Mucosa of stomach (tissue), 1 donor: ENCODE data around the gene FAM234A.
A peak's percentile ranks its signal among the peaks of the same experiment; 100 is the strongest.

Source experiments
- H3K27me3 ChIP-seq: one replicate; pipeline ENCODE4 v1.7.0; 2013; ENCODE audit warnings: mild to moderate bottlenecking, low read length; ENCODE audit not compliant: control insufficient read depth, insufficient read depth
- H3K36me3 ChIP-seq: one replicate; pipeline ENCODE4 v1.7.0; 2013; ENCODE audit warnings: low read length; ENCODE audit not compliant: control insufficient read depth, insufficient read depth
- H3K4me1 ChIP-seq: one replicate; pipeline ENCODE4 v1.7.0; 2013; ENCODE audit warnings: mild to moderate bottlenecking, low read length; ENCODE audit not compliant: control insufficient read depth, insufficient read depth
- H3K4me3 ChIP-seq: one replicate; pipeline ENCODE4 v1.7.0; 2013; ENCODE audit warnings: low read length
- H3K9ac ChIP-seq: one replicate; pipeline ENCODE4 v1.7.0; 2013; ENCODE audit warnings: mild to moderate bottlenecking, low read length, moderate library complexity
- H3K9me3 ChIP-seq: one replicate; pipeline ENCODE4 v1.7.0; 2013; ENCODE audit warnings: mild to moderate bottlenecking, low read length, moderate library complexity; ENCODE audit not compliant: control insufficient read depth
- donor health status: Pancreatic carcinoma.

Gene FAM234A, protein sequence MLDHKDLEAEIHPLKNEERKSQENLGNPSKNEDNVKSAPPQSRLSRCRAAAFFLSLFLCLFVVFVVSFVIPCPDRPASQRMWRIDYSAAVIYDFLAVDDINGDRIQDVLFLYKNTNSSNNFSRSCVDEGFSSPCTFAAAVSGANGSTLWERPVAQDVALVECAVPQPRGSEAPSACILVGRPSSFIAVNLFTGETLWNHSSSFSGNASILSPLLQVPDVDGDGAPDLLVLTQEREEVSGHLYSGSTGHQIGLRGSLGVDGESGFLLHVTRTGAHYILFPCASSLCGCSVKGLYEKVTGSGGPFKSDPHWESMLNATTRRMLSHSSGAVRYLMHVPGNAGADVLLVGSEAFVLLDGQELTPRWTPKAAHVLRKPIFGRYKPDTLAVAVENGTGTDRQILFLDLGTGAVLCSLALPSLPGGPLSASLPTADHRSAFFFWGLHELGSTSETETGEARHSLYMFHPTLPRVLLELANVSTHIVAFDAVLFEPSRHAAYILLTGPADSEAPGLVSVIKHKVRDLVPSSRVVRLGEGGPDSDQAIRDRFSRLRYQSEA

DNA sequence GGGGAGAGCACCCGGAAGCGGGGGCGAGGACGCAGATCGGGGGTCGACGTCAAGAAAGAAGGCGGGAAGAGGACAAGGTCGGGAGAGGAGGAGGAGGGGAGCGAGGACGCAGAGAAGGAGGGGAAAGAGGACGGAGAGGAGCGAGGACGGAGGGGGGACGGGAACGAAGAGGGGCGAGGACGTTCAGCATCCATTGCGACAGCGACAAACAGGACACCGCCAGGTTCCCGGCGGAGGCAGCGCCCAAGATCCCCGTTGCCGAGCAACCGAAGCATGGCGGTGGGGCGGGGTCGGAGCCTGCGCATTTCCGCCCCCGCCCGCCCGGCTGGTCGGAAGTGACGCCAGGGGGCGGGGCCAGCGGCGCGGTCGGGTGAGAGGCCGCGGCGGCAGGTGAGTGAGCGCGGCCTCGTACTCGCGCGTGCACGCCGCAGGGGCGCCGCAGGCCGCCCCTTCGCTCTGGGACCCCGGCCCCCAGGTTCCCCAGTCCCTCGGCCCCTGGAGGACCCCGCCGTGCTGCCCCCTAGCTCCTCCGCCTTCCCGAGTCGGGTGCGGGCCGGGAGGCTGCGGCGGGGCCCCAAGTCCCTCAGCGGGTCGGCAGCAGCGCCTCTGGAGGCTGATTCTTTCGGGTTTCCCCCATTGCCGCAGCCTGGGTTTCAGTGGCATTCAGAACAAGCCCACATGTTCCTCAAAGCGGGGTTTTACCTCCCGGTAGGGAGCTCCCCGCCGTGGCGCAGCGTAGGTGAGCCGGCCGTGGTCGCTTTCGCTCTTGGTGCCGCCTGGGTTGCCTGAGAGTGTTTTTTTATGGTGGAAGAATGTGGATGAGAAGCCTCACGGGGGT, at the start of gene FAM234A:
TSS of gene FAM234A (plus strand) at position 354 of the 838 bp plus-strand sequence. CDS start 19,593 bp downstream, outside the sequence.
- Histone ChIP-seq H3K9me3 (no peaks in the 10 kb centered on the region), H3K9ac (peak within 1 kb of the TSS; percentile 88), H3K4me3 (peak within 1 kb of the TSS; percentile 80), H3K4me1 (peaks cover 5% of the 10 kb centered on the region), H3K36me3 (no peaks in the 10 kb centered on the region), H3K27me3 (no peaks in the 10 kb centered on the region)

DNA sequence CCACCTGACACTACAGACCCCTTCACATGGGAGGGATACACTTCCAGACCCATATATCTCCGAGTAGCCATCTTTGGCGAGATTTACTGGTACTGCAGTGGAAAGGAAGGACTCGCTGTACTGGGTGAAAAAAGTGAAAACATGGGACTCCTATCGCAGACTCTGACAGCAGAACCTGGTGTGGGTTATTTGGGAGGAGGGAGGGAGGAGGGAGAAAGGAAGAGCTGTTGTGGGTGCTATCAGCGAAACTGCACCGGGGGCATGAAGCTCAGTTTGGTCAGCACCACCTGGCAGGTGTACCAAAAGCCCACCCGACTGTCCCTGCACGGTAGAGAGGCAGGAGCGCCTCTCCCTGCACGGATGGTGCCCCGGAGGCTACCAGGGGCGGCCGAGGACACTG, 49.4 kb upstream of the FAM234A start:
- Histone ChIP-seq H3K9ac (no peak overlapping the region), H3K36me3 (no peaks in the 10 kb centered on the region), H3K4me1 (peaks cover 14% of the 10 kb centered on the region), H3K27me3 (peaks cover 14% of the 10 kb centered on the region), H3K9me3 (no peaks in the 10 kb centered on the region), H3K4me3 (no peak overlapping the region)

DNA sequence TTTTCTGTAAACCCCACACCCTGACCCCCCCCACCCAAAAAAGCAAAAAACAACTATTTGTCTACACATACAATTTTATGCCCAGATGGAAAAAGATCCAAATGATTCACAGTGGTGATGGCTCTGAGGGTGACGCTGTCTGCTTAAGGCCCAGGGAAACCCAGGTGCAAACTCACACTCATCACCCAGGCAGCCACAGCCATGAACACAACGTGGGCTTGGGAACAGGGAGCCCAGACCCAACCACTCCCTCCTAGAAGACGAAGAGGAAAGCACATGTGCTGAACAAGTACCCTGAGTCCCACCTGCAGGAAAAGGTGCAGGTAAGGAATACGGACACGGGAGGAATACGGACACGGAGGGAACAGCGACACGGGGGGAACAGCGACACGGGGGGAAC, 48.9 kb upstream of the FAM234A start:
- H3K4me3 ChIP-seq, result no peak overlapping the region
- H3K36me3 ChIP-seq, result no peaks in the 10 kb centered on the region
- peaks cover 9% of the 10 kb centered on the region for H3K27me3 ChIP-seq
- no peak overlapping the region for H3K9ac ChIP-seq
- H3K9me3 ChIP-seq, result no peaks in the 10 kb centered on the region
- peaks cover 11% of the 10 kb centered on the region for H3K4me1 ChIP-seq

DNA sequence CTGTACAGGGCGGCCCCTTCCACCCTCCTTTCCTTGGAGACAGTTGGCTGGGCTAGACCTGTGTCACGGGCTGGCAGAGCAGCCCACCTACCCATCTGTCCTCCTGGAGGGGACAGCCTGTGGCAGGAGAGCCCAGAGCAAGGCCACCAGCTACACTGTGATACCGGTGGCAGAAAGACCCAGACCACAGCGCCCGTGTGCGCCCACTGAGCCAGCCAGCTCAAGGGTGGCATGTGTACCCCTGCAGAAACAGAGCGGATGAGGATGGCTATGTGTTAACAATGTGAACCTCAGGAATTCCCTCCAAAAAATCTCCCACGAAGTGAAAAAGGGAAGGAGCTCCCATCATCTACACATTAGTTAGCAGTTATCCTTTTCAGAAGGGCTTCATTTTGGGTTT, 47.3 kb upstream of the FAM234A start:
- H3K4me3 ChIP-seq, result no peak overlapping the region
- no peaks in the 10 kb centered on the region for H3K4me1 ChIP-seq
- H3K9me3 ChIP-seq, result no peaks in the 10 kb centered on the region
- H3K9ac ChIP-seq, result no peak overlapping the region
- no peaks in the 10 kb centered on the region for H3K36me3 ChIP-seq
- no peaks in the 10 kb centered on the region for H3K27me3 ChIP-seq

DNA sequence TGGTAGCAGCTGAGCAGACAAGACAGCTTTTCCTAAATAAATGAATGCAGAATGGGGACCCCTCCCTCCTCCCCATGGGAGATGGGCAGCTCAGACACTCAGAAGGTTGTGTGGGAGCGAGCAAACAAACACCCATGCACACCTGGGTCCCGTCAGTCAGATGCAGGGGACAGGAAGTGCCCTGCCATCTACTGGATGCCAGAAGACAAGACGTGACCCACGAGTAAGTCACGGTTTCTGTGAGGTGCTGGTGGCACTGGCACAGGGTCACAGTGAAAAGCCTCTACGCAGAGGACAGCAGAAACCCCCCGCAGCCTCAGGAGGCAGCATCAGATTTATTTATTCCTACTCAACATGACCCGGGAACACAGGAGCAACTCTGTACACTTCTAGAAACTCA, 45.9 kb upstream of the FAM234A start:
- Histone ChIP-seq H3K9ac (no peak overlapping the region), H3K36me3 (no peaks in the 10 kb centered on the region), H3K9me3 (no peaks in the 10 kb centered on the region), H3K27me3 (no peaks in the 10 kb centered on the region), H3K4me3 (no peak overlapping the region), H3K4me1 (no peaks in the 10 kb centered on the region)

DNA sequence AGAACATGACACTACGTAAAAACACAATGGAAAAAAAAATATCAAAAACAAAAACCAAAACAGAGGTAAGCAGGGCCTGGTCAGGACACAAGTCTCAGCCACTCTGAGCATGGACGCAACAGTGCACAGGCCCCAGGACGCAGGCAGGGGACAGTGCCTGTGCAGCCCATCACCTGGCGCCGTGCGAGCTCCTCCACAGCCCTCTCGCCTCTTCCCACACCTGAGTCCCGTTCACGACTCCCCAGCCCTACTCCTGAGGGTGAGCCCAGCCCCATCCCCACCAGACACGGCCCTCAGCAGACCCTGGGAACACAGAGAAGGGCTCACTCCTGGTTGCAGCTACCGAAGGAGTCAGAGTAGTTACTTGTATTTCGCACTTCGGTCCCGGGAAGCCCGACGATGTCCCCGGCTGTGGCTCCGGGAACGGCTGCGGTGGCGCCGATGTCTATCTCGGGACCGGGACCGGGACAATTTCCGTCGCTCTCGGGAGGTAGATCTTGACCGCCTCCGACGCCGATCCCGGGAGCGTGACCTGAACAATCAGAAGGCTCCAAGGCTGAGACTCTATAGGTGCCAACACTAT, 44.9 kb upstream of the FAM234A start:
- Histone ChIP-seq H3K9ac (no peak overlapping the region), H3K9me3 (no peaks in the 10 kb centered on the region), H3K4me3 (no peak overlapping the region), H3K27me3 (no peaks in the 10 kb centered on the region), H3K36me3 (peaks cover 1% of the 10 kb centered on the region), H3K4me1 (no peaks in the 10 kb centered on the region)

DNA sequence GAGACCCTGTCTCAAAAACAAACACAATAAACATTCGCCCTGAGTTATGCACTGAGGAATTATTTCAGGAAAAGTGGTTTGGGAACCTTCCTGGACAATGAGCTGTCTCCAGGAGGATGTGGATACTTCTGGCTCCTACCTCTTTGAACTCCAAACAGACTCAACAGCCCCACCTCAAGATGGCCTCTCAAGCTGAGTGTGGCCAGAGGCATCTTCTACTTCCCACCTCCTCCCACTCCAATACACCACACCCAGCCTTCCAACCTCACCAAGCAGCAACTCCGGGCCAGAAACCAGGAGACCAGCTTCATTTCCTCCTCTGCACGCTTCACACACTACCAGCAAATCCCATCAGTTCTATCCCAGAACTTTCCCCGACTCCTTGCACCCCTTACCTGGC, 42.8 kb upstream of the FAM234A start:
- Histone ChIP-seq H3K9ac (no peak overlapping the region), H3K4me1 (no peaks in the 10 kb centered on the region), H3K9me3 (no peaks in the 10 kb centered on the region), H3K4me3 (no peak overlapping the region), H3K36me3 (peaks cover 9% of the 10 kb centered on the region), H3K27me3 (no peaks in the 10 kb centered on the region)

DNA sequence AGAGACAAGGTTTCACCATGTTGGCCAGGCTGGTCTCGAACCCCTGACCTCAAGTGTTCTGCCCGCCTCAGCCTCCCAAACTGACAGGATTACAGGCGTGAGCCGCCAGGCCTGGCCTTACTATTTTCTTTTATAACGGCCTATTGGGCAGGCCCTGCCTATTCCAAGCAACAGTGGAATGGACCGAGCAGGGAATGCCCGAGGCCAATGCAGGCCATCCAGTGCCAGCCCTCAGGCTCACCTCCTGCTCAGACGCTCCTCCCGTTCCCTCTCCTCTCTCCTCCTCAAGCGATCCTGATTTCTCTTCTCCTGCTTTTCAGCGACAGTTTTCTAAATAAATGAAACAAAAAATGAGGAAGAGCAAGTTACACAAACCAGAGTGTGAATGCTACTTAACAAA, 41.9 kb upstream of the FAM234A start:
- Histone ChIP-seq H3K27me3 (no peaks in the 10 kb centered on the region), H3K36me3 (peaks cover 9% of the 10 kb centered on the region), H3K9ac (no peak overlapping the region), H3K9me3 (no peaks in the 10 kb centered on the region), H3K4me1 (no peaks in the 10 kb centered on the region), H3K4me3 (no peak overlapping the region)

DNA sequence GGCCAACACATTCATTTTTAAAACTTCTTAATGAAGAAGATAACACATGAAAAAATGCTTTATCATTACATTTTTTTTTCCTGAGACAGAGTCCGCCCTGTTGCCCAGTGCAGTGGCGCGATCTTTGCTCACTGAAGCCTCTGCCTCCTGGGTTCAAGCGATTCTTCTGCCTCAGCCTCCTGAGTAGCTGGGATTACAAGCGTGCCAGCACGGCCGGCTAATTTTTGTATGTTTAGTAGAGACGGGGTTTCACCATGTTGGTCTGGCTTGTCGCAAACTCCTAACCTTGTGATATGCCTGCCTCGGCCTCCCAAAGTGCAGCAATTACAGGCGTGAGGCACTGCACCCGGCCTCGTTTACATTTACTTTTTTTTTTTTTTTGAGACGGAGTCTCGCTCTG, 41.2 kb upstream of the FAM234A start:
- no peaks in the 10 kb centered on the region for H3K4me1 ChIP-seq
- H3K36me3 ChIP-seq, result peaks cover 9% of the 10 kb centered on the region
- no peak overlapping the region for H3K9ac ChIP-seq
- no peaks in the 10 kb centered on the region for H3K27me3 ChIP-seq
- no peaks in the 10 kb centered on the region for H3K9me3 ChIP-seq
- no peak overlapping the region for H3K4me3 ChIP-seq

DNA sequence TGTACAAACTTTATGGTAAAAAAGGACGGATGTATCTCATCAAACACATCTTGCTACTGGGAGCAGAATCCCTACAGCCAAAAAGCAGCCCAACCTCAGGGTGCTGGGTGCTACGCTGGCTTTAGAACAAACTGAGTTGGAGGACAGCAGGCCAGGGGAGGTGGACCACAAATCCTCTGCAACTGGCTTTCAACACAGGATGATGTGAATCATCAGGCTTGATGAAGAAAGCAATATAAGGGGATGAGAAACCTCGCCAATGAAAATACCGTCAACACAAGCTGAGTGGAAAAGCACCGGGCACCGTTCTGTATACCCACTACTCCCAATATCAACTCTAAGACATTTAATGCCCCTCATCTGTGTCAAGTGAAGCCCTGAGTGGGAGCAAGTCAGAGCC, 40.1 kb upstream of the FAM234A start:
- Histone ChIP-seq H3K27me3 (no peaks in the 10 kb centered on the region), H3K4me3 (no peak overlapping the region), H3K36me3 (peaks cover 9% of the 10 kb centered on the region), H3K9me3 (no peaks in the 10 kb centered on the region), H3K9ac (no peak overlapping the region), H3K4me1 (no peaks in the 10 kb centered on the region)

DNA sequence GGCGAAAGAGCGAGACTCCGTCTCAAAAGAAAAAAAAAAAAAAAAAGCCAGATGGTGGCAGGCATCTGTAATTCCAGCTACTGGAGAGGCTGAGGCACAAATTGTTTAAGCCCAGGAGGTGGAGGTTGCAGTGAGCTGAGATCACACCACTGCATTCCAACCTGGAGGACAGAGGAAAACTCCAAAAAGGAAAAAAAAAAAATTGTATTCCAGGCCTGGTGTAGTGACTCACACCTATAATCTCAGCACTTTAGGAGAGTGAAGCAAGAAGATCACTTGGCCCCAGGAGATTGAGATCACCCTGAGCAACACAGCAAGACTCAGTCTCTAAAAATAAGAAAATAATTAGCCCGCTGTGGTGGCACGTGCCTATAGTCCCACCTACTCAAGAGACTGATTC, 34.2 kb upstream of the FAM234A start:
- Histone ChIP-seq H3K27me3 (no peaks in the 10 kb centered on the region), H3K4me1 (no peaks in the 10 kb centered on the region), H3K4me3 (no peak overlapping the region), H3K9ac (no peak overlapping the region), H3K36me3 (peaks cover under 1% of the 10 kb centered on the region), H3K9me3 (no peaks in the 10 kb centered on the region)

DNA sequence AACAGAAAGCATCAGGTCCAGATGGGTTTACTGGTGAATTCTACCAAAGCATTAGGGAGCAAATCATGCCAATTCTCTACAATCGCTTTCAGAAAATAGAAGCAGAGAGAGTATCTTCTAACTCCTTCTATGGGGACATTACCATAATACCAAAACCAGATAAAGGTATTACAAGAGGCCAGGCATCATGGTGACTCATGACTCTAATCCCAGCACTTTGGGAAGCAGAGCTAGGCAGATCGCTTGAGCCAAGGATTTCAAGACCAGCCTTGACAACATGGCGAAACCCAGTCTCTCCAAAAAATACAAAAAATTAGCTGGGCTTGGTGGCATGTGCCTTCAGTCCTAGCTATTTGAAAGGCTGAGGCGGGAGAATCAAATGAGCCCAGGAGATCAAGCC, 31.4 kb upstream of the FAM234A start:
- Histone ChIP-seq H3K36me3 (peaks cover 6% of the 10 kb centered on the region), H3K4me3 (no peak overlapping the region), H3K9me3 (no peaks in the 10 kb centered on the region), H3K9ac (no peak overlapping the region), H3K27me3 (no peaks in the 10 kb centered on the region), H3K4me1 (no peaks in the 10 kb centered on the region)
